Sigmoid colon (tissue), 7 donors: ENCODE data around the gene SUSD5. TPM values are rescaled to one million over a fixed set of nuclear protein-coding genes. Genes with fewer than 3 reads are reported as not detected.

Experiments used
- DNase-seq: peaks from one replicate; pipeline ENCODE4 v3.0.0-alpha.2; 2019
- H3K27ac ChIP-seq, 4 donors: fragments of 200-600 bp; sonication (generic); one replicate each; pipeline ENCODE4 v1.5.1; 2016 to 2019; ENCODE audit warnings: mild to moderate bottlenecking in 1 of 4
- H3K27me3 ChIP-seq, 3 donors: fragments of 200-600 bp; sonication (generic); one replicate each; pipeline ENCODE4 v1.5.1; 2019; ENCODE audit warnings: mild to moderate bottlenecking in 1 of 3
- H3K36me3 ChIP-seq, 4 donors: fragments of 200-600 bp; sonication (generic); one replicate each; pipeline ENCODE4 v1.5.1; 2016 to 2019
- H3K4me1 ChIP-seq, 4 donors: fragments of 200-600 bp; sonication (generic); one replicate each; pipeline ENCODE4 v1.5.1; 2017 to 2019
- H3K4me3 ChIP-seq, 4 donors: fragments of 200-600 bp; sonication (generic); one replicate each; pipeline ENCODE4 v1.5.1; 2017 to 2019; ENCODE audit warnings: mild to moderate bottlenecking in 2 of 4, moderate library complexity in 1 of 4
- H3K9me3 ChIP-seq, 4 donors: fragments of 200-600 bp in 3 of 4; sonication (generic) in 3 of 4; one replicate each; pipeline versions ENCODE4 v1.5.1 to v1.6.1; 2013 to 2019
- EP300 ChIP-seq, 4 donors: sonication (generic); formaldehyde crosslinking; IDR thresholded peaks; one replicate each; pipeline ENCODE4 v1.6.1; 2017; ENCODE audit warnings: antibody characterized with exemption in 4 of 4
- POLR2A ChIP-seq, 2 donors: fragments of 450-650 bp; IDR thresholded peaks; one replicate each; pipeline ENCODE4 v1.6.1; 2016; ENCODE audit warnings: antibody characterized with exemption in 2 of 2, mild to moderate bottlenecking in 2 of 2, moderate library complexity in 2 of 2
- POLR2AphosphoS5 ChIP-seq, 4 donors: sonication (generic); formaldehyde crosslinking; IDR thresholded peaks; one replicate each; pipeline ENCODE4 v1.6.1; 2017; ENCODE audit warnings: antibody characterized with exemption in 4 of 4
- WGBS, 2 donors: extraction: QIAGEN DNeasy Blood & Tissue Kit; methylation state at CpG; one replicate each; pipeline ENCODE4 v1.1.7; 2013; 5-methylcytosine and 5-hydroxymethylcytosine counted together
- intact Hi-C: fragments of 100-400 bp; cut with DNase I; formaldehyde crosslinking; loops from one replicate; pipeline ENCODE4 v1.15.1; 2023
- polyA plus RNA-seq, 3 donors: library from polyadenylated mRNA; stranded (reverse); fragments of 200-250 nt; gene quantifications; one replicate each; pipeline ENCODE4 v1.2.3, GENCODE V29; 2013
- total RNA-seq, 4 donors: library from RNA; depleted of rRNA; stranded (reverse); fragments of >200 nt; gene quantifications; one replicate each; pipeline ENCODE4 v1.1.0, GENCODE V29; 2016
- TF ChIP-seq, protein P1 (sequence below), 4 experiments: fragments of 450-650 bp in 3 of 4; fragments of 200-600 bp in 1 of 4; IDR thresholded peaks; one replicate each; pipeline ENCODE4 v1.5.1; 2016 to 2019; ENCODE audit warnings: antibody characterized with exemption in 4 of 4, mild to moderate bottlenecking in 3 of 4, moderate library complexity in 2 of 4
- donor health status: healthy with polysubstance abuse.
- donor health status: Bipolar disorder and iron deficiency.
- donor health status: healthy.

Gene SUSD5
- total and polyA plus RNA-seq, 7 donors, result under 0.01 to 10.9 (median 1.7) TPM; not detected in 1

DNA sequence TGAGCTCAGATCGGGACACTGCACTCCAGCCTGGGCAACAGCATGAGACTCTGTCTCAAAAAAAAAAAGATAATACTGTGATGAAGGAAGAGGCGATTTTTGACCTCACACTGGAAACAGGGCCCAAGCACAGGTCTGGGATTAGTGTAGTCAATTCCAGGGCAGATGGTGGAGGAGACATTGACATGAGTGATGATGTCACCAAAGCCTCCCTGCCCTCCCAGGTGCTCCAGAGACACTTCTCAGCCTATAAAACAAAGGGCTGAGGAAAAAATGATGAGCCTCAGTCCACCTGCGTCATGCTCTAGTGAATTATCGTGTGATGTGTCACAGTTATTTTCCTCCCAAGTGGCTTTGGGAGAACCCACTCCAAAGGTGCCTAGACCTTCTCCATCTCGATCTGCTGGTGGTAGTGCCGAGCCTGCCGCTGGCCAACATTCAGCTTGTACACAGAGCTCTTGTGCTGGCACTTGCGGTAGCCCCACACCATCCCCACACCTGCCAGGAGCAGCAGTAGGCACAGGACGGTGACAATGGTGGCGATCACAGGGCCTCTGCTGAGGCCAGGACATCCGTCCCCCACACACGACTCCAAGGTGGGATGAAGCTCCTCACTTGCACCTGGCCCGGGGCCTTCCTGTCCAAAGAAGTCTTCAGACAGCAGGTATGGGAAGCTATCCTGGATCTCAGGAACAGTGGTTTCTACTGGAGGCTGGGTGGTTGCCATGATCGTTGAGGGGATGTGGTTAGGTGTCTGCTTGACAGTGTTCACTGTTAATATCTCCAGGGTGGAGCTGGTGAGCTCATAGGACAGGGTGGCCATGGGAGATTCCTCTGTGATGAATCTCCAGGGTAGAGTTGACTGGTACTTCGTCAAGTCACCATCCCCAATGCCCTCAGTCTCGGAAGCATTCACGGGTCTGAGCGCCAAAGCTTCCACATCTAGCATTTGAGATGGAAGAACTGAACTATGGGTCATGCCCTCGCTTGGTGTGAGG lies 65.9 kb downstream of the SUSD5 start:
- Histone ChIP-seq H3K4me3 (no peak overlapping the region), H3K36me3 (no peaks in the 10 kb centered on the region), H3K27ac (no peak overlapping the region), H3K4me1 (peaks cover 0 to 32% (median 27%) of the 10 kb centered on the region in 4 donors), H3K9me3 (no peaks in the 10 kb centered on the region), H3K27me3 (no peaks in the 10 kb centered on the region)
- intact Hi-C loops, result no loop called here
- DNase-seq, result no peak
- peak in 1 of 4 donors; percentile 2 for TF ChIP-seq POLR2AphosphoS5 (IDR thresholded peaks at IDR 0.05)
- no peak for TF ChIP-seq POLR2A (IDR thresholded peaks at IDR 0.05)
- WGBS, 2 donors, result 91 to 93% methylated on average over 19 of the region's 19 CpGs

DNA sequence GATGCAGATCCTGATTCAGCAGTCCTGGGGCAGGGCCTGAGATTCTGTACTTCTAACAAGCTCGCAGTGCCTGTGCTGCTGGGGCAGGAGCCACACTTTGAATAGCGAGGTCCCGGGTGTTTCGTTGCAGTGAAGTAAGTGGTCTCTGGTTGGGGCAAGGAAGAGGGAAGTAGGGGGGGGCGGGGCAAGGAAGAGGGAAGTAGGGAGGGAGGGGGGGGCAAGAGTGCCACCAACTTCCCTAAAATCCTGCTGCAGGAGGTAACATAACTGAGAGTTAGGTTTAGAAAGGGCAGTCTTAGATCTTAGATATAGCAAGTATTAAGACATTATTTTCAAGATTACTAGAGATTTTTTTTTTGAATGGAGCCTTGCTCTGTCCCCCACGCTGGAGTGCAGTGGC lies 69.3 kb downstream of the SUSD5 start:
- intact Hi-C loops, result no loop called here
- no peaks in the 10 kb centered on the region for H3K27me3 ChIP-seq
- H3K36me3 ChIP-seq, result peaks cover 0 to 8% (median 0%) of the 10 kb centered on the region in 4 donors
- 56 to 81% methylated on average over 5 to 6 of the region's 6 CpGs for WGBS, 2 donors
- H3K4me1 ChIP-seq, result peaks cover 0 to 18% (median 17%) of the 10 kb centered on the region in 4 donors
- no peaks in the 10 kb centered on the region for H3K9me3 ChIP-seq
- H3K4me3 ChIP-seq, result no peak overlapping the region
- no peak overlapping the region for H3K27ac ChIP-seq
- no peak for DNase-seq
- TF ChIP-seq POLR2A (IDR thresholded peaks at IDR 0.05) (no peak), EP300 (IDR thresholded peaks at IDR 0.05) (no peak), POLR2AphosphoS5 (IDR thresholded peaks at IDR 0.05) (no peak)
- TF ChIP-seq, protein P1, sequence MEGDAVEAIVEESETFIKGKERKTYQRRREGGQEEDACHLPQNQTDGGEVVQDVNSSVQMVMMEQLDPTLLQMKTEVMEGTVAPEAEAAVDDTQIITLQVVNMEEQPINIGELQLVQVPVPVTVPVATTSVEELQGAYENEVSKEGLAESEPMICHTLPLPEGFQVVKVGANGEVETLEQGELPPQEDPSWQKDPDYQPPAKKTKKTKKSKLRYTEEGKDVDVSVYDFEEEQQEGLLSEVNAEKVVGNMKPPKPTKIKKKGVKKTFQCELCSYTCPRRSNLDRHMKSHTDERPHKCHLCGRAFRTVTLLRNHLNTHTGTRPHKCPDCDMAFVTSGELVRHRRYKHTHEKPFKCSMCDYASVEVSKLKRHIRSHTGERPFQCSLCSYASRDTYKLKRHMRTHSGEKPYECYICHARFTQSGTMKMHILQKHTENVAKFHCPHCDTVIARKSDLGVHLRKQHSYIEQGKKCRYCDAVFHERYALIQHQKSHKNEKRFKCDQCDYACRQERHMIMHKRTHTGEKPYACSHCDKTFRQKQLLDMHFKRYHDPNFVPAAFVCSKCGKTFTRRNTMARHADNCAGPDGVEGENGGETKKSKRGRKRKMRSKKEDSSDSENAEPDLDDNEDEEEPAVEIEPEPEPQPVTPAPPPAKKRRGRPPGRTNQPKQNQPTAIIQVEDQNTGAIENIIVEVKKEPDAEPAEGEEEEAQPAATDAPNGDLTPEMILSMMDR (IDR thresholded peaks at IDR 0.05), result no peak

DNA sequence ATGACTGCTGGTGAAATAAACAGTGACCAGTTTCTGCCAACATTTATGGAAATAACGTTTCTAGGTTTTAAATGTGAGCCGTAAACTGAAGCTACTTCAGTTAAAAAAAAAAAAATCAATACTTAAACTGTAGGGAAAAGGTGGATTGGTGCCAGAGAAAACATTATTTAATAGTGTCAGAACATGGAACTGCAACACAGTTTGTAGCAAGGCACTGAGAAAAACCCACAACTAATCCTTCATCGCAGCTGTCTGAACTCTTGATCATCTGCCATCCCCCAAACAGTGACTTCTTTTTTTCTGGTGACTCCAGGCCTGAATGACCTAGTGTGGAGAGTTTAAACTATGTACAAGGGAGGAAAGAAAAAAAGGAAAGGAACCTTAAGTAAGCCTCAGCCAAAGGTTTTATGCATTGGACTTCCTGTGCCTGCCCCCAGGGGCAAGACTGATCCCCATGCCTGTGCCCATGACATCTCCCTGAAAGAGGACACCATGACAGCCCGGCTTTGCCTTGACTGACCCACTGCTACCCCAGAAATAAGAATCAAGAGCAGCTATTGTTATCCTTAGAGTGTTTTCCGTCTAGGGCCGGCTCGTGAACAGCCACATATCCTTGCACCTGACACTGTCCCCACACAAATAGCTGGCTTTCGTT lies 71.7 kb downstream of the SUSD5 start:
- H3K27ac ChIP-seq, result peak overlapping the region in 1 of 4 donors; percentile 33
- H3K36me3 ChIP-seq, result peaks cover 11 to 23% (median 15%) of the 10 kb centered on the region in 4 donors
- H3K4me3 ChIP-seq, result no peak overlapping the region
- intact Hi-C loops, result no loop called here
- TF ChIP-seq, protein P1 (IDR thresholded peaks at IDR 0.05), result no peak
- TF ChIP-seq POLR2A (IDR thresholded peaks at IDR 0.05) (no peak), POLR2AphosphoS5 (IDR thresholded peaks at IDR 0.05) (no peak)
- H3K27me3 ChIP-seq, result no peaks in the 10 kb centered on the region
- 66 to 75% methylated on average over 8 of the region's 8 CpGs for WGBS, 2 donors
- H3K9me3 ChIP-seq, result no peaks in the 10 kb centered on the region
- no peak for DNase-seq
- H3K4me1 ChIP-seq, result peaks cover 0 to 18% (median 17%) of the 10 kb centered on the region in 4 donors

DNA sequence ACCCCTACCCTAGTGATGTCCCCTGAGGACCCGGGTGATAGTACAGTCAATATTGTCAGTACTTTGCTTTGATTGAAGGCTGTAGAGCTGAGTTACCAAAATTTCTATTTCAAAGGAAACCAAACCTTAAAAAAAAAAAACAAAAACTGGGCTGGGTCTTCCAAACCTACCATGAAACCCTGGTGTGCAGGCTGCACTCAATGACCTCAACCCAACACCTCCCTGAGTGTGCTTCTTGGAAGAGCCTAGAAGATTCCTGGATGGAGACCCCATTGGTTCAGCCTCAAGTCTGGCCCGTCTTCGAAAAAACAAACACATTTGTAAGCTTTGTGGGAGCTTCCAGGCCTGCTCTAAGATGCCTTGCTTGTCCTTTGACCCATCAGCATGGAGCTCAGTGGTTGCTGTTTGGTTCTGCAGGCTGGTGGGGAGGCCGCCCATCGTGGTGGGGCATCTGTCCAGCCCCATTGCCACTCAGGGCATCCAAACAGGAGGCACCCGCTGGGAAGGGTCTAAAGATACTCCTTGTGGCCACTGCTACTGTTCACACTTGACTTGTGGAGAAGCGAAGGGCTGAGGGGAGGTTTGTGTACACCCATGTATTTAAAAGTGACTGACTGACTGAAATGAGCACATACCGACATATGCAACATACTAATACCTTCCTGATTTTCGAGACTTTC lies 72.6 kb downstream of the SUSD5 start:
- no peak overlapping the region for H3K27ac ChIP-seq
- DNase-seq, result no peak
- WGBS, 2 donors, result 83 to 88% methylated on average over 9 of the region's 9 CpGs

More for the DNA sequence above, 72.6 kb downstream of the SUSD5 start:
- H3K27me3 ChIP-seq, result no peaks in the 10 kb centered on the region
- intact Hi-C loops, result no loop called here
- TF ChIP-seq POLR2AphosphoS5 (IDR thresholded peaks at IDR 0.05) (peak in 1 of 4 donors; percentile 9), EP300 (IDR thresholded peaks at IDR 0.05) (no peak), POLR2A (IDR thresholded peaks at IDR 0.05) (no peak)
- TF ChIP-seq, protein P1 (IDR thresholded peaks at IDR 0.05), result no peak
- no peaks in the 10 kb centered on the region for H3K9me3 ChIP-seq
- H3K4me1 ChIP-seq, result peaks cover 0 to 18% (median 17%) of the 10 kb centered on the region in 4 donors
- no peak overlapping the region for H3K4me3 ChIP-seq
- H3K36me3 ChIP-seq, result peaks cover 11 to 32% (median 18%) of the 10 kb centered on the region in 4 donors
